Superior temporal gyrus (tissue), 1 donor: ENCODE results near the gene MRPL9.

Source experiments
- DNase-seq: peaks from one replicate; pipeline ENCODE4 v3.0.0-alpha.2; 2016; ENCODE audit errors: extremely low spot score

MRPL9 gene

GRCh38 chr1:151733126-151733525 is 30.2 kb downstream of the MRPL9 start:
- DNase-seq, result no peak

- DNase-seq, result no peak
Measured at GRCh38 chr1:151729966-151730291, 33.4 kb downstream of the MRPL9 start.

DNA sequence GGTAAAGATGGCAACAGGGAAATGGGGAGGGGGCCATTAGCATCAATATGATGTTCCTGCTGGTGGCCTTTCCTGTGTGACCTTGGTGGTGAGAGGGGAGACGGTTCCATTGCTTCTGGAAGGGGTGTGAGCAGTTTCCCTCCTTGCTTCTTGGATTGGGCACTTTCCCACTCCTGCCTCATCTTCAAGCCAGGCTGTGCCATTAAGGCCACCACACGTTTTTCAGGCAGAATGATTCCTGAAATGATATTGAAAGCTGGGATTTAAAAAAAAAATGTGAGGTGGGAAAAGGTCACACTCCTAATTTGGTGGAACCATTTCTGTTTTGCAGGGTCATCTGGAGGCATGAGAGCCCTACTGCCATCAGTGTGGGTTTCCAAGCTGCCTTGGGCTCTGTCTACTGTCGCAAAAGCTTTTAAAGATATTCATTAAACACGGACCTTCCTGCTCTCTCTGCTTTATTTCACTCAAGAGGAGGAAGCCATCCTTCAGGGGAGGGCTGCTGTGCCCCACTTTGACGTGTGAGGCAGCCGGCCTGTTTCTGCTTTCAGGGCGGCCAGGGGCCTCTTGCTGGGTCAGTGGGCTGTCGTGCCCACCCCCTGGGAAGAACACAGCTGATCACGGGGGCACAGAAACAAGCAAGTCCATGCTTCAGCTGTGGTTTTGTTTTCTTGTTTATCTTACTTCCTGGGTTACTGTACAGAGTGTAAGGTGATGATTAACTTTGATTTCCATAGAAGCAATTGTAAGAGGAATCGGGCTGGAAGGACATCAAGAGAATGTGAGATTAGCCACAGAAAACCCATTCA is 33.9 kb downstream of the MRPL9 start:
- DNase-seq, result no peak

DNA sequence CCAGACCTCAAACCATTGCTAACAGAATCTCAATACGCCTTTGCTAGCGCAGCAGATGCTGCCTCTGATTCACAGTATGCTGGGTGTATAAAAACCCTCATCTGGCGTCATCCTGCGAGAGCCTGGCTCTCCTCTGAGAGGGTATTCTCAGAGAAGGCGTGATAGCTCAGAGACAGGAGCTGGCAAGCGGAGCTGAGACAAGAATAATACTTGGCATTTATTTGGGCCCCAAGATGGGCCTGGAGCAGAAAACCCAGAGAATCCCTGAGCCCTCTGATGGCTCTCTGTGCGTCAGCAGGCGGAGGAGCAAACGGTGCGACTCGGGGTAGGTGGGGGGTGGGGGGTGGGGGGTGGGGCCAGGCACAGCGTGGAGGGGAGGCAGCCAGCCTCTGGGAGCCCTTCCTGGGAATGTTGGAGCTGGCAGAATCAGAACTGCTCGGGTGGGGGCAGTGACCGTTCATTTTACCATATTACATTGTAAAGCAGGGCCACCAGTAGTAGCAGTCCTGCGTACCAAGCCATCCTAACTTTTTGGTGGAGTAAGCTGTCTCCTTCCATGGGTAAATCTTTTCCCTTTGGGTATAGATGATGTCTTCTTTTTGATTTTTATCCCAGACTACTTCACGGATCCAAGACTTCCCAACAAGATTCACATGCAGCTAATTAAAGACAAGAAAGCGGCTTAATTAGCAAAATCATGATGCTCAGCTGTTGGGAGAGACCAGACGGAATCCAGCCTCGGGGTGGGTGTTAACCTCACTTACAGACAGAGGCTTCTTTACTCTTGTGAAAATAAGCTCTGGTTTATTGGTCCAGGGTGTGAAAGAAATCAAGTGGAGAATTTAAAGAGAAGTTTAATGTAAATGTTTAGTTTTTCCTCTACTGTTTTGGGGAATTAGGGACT is 34.9 kb downstream of the MRPL9 start:
- DNase-seq, result peak; percentile 82

DNA sequence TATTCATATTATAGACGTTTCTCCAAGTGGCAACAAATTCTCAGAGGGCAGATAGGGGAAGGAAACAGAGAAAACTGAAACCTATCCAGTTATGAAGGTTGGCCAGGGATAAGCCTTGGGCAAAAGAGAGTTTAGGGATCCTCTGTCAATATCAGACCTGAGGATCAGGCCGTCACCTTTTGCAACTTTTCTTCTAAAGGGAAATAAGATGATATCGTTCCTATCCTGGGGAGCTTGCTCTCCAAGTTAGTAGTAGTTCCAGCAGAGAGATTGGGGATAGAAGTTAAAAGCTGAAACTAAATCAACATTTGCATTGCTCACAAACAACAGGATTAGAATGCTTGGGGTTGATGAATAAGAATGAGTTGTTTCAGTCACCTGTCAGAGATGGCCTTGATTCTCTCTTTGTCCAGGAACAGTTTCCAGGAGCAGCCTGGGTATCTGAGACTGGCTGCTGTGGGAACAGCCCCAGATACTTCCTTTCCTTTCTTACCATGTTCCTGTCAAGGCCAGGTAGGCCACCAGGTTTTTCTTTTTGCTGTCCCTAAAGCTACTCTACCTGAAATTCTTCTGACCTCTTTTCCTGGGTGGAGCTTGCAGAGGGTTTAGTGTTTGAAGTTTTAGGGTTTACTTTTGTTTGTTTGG is 39.4 kb downstream of the MRPL9 start:
- DNase-seq, result no peak

DNA sequence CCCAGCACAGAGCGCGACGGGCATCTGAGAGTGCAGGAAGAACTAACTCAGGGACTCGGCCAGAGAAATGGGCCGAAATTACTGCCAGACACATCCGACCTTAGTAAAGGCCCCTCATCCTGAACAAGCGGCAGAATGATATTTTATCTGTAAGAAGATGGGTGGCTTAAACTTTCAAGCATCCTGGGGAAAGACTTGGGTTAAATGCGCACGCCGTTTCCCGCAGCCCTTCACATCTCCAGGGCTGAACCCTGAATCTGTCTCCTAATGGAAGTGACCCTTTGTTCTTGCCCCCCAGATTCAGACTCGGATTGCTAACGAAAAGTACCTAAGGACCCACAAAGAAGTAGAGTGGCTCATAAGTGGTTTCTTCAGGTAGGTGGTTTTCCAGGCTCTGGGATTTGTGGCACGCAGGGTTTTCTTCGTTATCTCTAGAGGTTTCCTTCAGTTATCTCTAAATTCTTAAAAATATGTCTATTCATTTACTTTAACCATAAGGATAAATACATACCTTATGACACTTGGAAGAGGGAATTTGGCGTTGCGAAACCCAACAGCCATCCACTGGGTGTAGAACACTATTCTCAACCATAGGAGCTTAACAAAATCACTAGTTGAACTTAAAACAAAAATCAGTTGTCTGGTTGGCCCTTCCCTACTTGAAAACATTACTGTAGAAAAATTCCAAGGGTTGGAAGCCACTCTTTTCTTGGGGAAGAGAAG is 41.3 kb downstream of the MRPL9 start:
- no peak for DNase-seq

DNA sequence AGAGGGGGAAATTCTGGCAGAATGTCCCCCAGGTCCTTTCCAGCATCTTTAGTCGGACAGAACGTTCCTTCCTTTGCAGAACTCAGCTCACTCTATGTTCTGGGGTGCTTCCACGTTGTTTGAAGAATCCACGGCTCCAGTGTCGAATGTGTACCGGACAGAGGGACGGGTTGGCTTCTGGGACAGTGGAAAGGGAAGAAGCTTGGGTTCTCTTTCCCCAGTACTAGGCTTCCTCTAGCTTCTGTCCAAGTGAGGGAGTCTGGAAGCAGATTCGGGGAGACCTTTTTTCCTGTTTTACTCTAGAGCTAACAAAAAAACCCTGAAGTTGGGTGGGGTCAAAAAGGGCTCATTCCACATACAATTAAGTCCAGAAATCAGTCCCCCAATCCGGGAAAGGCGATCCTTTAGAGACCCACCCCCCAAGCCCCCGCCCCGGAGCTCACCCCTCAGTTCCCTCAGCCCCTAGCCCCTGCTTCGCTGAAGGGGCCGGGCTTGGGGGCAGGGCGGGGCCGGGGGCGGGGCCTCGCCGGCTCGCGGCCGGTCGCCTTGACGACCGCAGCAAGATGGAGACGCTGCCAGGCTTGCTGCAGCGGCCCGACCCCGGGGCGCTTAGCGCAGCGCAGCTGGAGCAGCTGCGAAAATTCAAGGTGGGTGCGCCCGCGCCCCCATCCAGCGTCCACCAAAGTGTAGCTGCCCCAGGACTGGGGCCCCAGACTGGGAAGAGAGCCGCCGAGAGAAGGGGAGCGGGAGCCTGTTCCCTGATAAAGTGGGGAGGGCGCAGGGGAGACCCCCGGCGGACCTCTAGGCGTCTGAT is 42.1 kb downstream of the MRPL9 start, which contains the start of gene RIIAD1:
RIIAD1 (plus strand) TSS at position 549 of the 814 bp plus-strand sequence; CDS start at position 564, 15 bp downstream.
- no peak for DNase-seq

DNA sequence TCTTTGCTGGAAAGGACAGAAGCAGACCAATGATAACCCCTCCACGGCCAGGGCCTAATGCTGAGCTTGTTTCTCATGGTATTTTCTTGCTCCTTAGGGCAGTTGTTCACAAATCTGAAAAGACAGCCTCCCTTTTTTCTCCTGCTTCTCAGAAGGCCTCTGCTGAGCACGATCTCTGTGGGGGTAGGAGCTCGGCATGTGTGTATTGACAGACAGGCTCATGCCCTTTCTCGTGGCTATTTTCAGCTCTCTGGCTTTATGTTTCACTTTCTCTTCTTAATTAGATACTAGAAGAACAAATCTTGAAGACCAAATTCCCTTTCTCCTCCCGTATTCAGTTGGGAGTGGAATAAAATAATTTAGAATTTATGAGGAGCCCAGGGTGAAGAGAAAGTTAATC is 42.7 kb downstream of the MRPL9 start:
- DNase-seq, result no peak

DNA sequence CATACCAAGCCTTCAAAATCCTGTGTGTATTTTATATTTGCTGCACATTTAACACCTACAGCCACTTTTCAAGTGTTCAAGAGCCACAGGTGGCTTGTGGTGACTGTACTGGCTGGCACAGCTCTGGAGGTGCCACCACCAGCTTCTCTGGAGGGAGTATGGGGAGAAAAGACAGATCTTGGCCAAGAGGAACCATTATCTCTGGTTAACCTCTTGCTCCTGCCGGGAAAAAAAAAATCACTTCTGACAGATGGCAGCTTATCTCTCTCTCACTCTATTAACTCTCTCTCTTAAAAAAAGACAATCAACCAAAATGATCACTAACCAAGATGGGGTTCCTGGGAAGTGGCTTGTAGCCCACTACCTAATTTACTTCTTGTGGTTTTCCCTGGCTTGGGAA is 43.2 kb downstream of the MRPL9 start:
- no peak for DNase-seq

DNA sequence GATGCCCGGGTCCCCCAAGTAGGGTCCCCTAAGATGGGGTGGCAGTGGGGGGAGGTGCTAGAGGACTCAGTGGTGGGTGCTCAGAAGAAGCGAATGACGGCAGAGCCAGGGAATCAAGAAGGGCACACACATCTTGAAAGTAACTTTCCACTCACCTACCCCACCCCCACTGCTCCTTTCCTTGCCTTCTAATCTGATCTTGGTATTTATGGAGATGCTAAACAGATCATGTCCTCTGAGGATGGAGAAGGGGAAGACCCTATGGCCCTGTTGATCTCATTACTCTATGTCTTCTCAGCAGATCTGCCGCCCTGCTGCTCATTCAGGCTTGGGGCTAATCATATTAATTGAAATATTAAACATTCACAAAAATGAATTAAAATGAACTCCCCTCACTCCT is 44.6 kb downstream of the MRPL9 start:
- DNase-seq, result no peak

DNA sequence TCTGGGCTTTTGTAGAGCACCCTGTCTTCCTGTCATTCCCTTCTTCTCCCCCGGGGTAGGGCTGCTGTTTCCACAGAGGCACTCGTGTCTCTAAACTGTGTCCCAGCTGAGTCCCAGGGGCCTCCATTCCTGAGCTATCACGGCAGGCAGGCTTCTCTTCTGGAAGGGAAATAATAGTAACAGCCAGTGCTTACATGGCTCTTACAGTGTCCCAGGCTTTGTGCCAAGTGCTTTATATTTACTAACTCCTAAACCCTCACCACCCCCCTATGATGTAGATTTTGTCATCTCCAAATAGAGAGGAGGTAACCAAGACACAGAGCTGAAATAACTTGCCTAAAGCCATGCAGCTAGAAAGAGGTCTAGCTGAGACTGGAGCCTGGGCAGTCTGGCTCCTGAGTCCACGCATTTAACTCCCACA is 45.3 kb downstream of the MRPL9 start:
- peak; percentile 52 for DNase-seq

DNA sequence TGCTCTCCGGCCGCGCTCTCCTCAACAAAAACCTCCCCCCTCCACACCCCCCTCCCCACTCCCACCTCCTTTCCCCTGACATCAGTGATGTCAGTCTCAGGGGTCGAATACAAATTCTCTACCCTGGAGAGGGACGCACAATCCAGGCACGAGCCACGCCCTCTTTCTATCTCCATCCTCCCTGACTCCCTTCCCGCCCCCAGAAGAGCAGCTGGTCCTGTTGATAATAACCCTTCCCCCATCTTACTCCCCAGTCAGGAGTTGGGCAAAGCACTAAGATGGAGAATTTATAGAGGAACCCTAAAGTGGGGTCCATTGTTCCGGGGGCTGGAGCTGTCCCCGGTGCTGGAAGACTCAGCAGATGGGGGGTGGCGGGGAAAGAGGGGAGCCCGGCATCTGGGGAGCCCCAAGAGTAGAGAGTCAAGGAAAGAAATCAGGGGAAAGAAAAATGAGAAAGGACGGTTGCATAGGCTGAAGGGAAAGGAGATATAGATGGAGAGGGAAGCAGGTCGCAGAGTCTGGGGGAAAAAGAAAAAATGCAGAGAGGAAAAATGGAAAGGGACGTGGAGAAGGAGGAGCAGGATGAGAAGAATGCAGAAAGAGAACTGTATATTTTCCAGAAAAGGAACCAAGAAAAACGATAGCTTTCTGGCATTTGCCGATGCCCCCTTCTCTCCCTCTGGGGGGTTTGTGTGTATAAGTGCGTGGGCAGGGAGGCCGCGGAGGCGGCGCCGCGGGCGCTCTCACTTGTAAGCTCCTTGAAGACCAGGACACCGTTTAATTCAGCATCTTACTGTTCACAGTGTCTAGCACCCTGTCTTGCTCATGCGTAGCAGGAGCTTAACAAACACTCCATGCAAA is 46.3 kb downstream of the MRPL9 start, which contains the start of gene CELF3:
CELF3 (minus strand) TSS at position 33 of the 861 bp plus-strand sequence. CDS start 783 bp downstream, outside the sequence.
- DNase-seq, result peak; percentile 76

DNA sequence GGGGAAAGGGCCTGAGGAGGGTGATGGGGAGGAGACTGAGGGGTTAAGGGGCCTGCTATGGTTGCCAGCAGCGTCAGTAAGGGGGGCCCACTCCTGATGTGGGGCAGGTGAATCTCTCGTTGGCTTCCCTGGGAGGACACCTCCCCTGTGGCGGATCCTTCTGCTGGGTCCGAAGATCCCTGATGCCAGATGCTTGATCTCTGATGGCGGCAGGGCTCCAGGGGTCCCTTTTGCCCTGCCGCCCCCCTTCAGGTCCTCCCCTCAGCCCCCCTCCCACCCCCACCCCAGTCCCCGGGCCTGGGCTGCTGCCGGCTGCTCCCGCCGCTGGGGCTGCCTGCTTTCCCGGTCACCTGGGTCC is 46.9 kb downstream of the MRPL9 start:
- no peak for DNase-seq

GRCh38 chr1:151715726-151716404 is 47.4 kb downstream of the MRPL9 start:
- no peak for DNase-seq

- DNase-seq, result no peak
Measured at GRCh38 chr1:151714820-151715725, 48.2 kb downstream of the MRPL9 start.

DNA sequence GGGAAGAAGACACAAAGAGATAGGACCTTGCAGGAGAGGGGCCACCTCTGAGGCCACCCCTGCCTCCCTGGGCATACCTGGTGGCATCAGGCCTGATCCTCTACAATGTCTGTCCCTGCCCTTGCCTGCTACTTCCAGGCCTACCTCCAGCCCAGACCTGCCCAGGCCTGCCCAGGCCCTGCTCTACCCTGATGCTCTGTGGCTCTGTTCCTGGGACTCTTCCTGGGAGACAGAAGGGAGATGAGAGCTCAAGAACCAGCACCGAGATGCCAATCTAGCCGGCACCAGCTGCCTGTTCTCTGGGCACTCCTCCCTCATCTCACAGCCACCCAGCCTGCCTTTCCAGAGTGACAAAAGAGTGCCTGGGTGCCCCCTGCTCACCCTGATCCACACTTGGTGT is 49.4 kb downstream of the MRPL9 start:
- no peak for DNase-seq

DNA sequence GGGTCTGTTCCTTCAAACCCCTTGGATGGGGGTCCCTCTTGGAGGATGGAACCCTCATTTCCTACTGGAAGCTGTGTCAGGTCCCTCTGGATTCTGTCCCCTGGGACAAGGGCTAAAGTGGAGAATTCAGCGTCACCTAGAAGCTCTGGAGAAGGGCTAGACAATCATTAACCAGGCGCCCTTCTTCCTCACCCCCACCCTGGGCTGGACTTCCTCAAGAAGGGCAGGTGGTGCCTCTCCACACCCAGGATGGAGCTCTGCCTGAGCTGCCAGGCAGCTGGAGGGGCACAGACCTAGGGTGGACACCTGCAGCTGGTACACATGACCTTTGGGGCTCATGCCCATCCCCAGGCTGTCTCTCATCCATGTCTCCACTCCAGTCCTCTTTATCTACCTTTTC is 50.3 kb downstream of the MRPL9 start:
- no peak for DNase-seq

GRCh38 chr1:151711951-151712350 is 51.3 kb downstream of the MRPL9 start:
- no peak for DNase-seq
